Fibroblast of pulmonary artery (primary cell): Measurements from ENCODE around the gene CASQ1.

Source experiments
- DNase-seq: peaks from one replicate; pipeline ENCODE4 v3.0.0-alpha.2; 2010; ENCODE audit warnings: low read depth
- H3K4me3 ChIP-seq: replicated peaks from 2 replicates; pipeline ENCODE4 v1.5.1; 2011; ENCODE audit warnings: low read depth, mild to moderate bottlenecking, control low read depth, low read length, moderate library complexity
- TF ChIP-seq, protein P1 (sequence below): IDR thresholded peaks from 2 replicates; pipeline ENCODE4 v1.5.1; 2011; ENCODE audit warnings: mild to moderate bottlenecking, control low read depth, low read length, inconsistent platforms; ENCODE audit errors: missing control alignments

Gene CASQ1

GRCh38 chr1:160210561-160210960, 20.2 kb downstream of the CASQ1 start:
- DNase-seq: no peak
- TF ChIP-seq, protein P1, sequence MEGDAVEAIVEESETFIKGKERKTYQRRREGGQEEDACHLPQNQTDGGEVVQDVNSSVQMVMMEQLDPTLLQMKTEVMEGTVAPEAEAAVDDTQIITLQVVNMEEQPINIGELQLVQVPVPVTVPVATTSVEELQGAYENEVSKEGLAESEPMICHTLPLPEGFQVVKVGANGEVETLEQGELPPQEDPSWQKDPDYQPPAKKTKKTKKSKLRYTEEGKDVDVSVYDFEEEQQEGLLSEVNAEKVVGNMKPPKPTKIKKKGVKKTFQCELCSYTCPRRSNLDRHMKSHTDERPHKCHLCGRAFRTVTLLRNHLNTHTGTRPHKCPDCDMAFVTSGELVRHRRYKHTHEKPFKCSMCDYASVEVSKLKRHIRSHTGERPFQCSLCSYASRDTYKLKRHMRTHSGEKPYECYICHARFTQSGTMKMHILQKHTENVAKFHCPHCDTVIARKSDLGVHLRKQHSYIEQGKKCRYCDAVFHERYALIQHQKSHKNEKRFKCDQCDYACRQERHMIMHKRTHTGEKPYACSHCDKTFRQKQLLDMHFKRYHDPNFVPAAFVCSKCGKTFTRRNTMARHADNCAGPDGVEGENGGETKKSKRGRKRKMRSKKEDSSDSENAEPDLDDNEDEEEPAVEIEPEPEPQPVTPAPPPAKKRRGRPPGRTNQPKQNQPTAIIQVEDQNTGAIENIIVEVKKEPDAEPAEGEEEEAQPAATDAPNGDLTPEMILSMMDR: no peak
- no peak overlapping the region for H3K4me3 ChIP-seq

- H3K4me3 ChIP-seq: no peak overlapping the region
- DNase-seq: no peak
- TF ChIP-seq, protein P1: no peak
These were observed 20.8 kb downstream of the CASQ1 start for GRCh38 chr1:160211046-160211790.

DNA sequence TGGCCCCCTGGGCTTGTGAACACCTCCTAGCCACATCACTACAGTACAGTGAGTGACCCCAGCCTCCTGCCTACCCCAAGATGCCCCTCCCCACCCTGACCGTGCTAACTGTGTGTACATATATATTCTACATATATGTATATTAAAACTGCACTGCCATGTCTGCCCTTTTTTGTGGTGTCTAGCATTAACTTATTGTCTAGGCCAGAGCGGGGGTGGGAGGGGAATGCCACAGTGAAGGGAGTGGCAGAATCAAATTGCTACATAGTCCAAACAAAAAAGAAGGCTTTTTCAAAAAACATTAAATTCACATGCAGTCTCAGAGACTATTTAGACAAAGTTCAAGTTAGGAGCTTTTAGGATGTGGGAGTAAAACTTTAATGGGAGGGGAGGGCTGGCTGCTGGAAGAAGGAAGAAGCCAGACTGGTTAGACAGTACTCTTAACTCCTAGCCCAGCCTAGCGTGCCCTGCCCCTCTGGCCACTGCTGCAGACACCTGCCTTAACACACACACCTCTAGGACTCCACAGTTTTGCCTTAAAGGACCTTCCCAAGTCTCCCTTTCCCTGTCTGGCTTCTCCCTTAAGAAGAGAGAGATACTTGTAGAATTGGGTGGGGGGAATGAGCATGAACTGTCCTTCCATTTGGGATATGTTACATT, 24.2 kb downstream of the CASQ1 start:
- DNase-seq: no peak
- TF ChIP-seq, protein P1: no peak
- no peak overlapping the region for H3K4me3 ChIP-seq

GRCh38 chr1:160216301-160216700, 25.9 kb downstream of the CASQ1 start:
- H3K4me3 ChIP-seq: no peak overlapping the region
- TF ChIP-seq, protein P1: no peak
- no peak for DNase-seq

GRCh38 chr1:160217481-160218051, 27.2 kb downstream of the CASQ1 start:
- peak; percentile 20 for DNase-seq
- TF ChIP-seq, protein P1: no peak
- H3K4me3 ChIP-seq: no peak overlapping the region

- TF ChIP-seq, protein P1: peak; percentile 74
- H3K4me3 ChIP-seq: no peak overlapping the region
- DNase-seq: peak; percentile 80
These were observed 28.9 kb downstream of the CASQ1 start for GRCh38 chr1:160219062-160219929.
